NCI-H2196 (cell line): ENCODE results near the gene DCBLD1.
"Not testable (repeated sequence)": the region's sequence is repeated elsewhere in the genome, so short reads cannot be mapped to it uniquely, and the experiment has no call there.

Experiments
- DNase-seq: peaks from one replicate; lab custom pipeline; 2025; ENCODE audit not compliant: unreplicated experiment; lab: John Stamatoyannopoulos, UW

Gene DCBLD1

GRCh38 chr6:117482240-117483003 is at the start of gene DCBLD1:
TSS of gene DCBLD1 (plus strand) at chr6:117482674. CDS start at chr6:117482782, 108 bp downstream.
- peak; percentile 82 for DNase-seq

GRCh38 chr6:117440706-117441525 is 41.6 kb upstream of the DCBLD1 start:
- no peak for DNase-seq

- no peak for DNase-seq
Measured at GRCh38 chr6:117441824-117442264, 40.6 kb upstream of the DCBLD1 start.

GRCh38 chr6:117442313-117442712 is 40.2 kb upstream of the DCBLD1 start:
- not testable (repeated sequence) for DNase-seq

- no peak for DNase-seq
Measured at GRCh38 chr6:117444600-117444999, 37.9 kb upstream of the DCBLD1 start.

- no peak for DNase-seq
Measured at GRCh38 chr6:117446861-117447260, 35.6 kb upstream of the DCBLD1 start.

GRCh38 chr6:117448011-117448410 is 34.5 kb upstream of the DCBLD1 start:
- DNase-seq: no peak

GRCh38 chr6:117448732-117449485 is 33.6 kb upstream of the DCBLD1 start:
- DNase-seq: no peak

GRCh38 chr6:117449549-117450439 is 32.7 kb upstream of the DCBLD1 start:
- peak; percentile 49 for DNase-seq

GRCh38 chr6:117451671-117452070 is 30.8 kb upstream of the DCBLD1 start:
- no peak for DNase-seq

GRCh38 chr6:117456250-117456649 is 26.2 kb upstream of the DCBLD1 start:
- no peak for DNase-seq

- DNase-seq: no peak
Measured at GRCh38 chr6:117456998-117457397, 25.5 kb upstream of the DCBLD1 start.

GRCh38 chr6:117459204-117459944 is 23.1 kb upstream of the DCBLD1 start:
- DNase-seq: no peak

GRCh38 chr6:117463762-117464665 is 18.5 kb upstream of the DCBLD1 start:
- DNase-seq: no peak

- DNase-seq: no peak
Measured at GRCh38 chr6:117464700-117465099, 17.8 kb upstream of the DCBLD1 start.

- no peak for DNase-seq
Measured at GRCh38 chr6:117465691-117466090, 16.8 kb upstream of the DCBLD1 start.

GRCh38 chr6:117467876-117468275 is 14.6 kb upstream of the DCBLD1 start:
- no peak for DNase-seq

GRCh38 chr6:117468527-117468926 is 13.9 kb upstream of the DCBLD1 start:
- not testable (repeated sequence) for DNase-seq

GRCh38 chr6:117469356-117469755 is 13.1 kb upstream of the DCBLD1 start:
- no peak for DNase-seq
